Tibial nerve (tissue), 4 donors: Measurements from ENCODE around the gene NOS3.

Experiments used
- CTCF ChIP-seq, 5 experiments: fragments of 200-600 bp in 3 of 5; fragments of 450-650 bp in 2 of 5; sonication (generic) in 3 of 5; IDR thresholded peaks; one replicate each; pipeline ENCODE4 v1.5.1; 2016 to 2019; ENCODE audit warnings: antibody characterized with exemption in 5 of 5, mild to moderate bottlenecking in 3 of 5, moderate library complexity in 2 of 5
- EP300 ChIP-seq, 2 donors: sonication (generic); formaldehyde crosslinking; IDR thresholded peaks; one replicate each; pipeline ENCODE4 v1.6.1; 2017; ENCODE audit warnings: antibody characterized with exemption in 2 of 2, mild to moderate bottlenecking in 1 of 2
- POLR2A ChIP-seq, 2 donors: fragments of 450-650 bp; IDR thresholded peaks; one replicate each; pipeline ENCODE4 v1.6.1; 2017; ENCODE audit warnings: antibody characterized with exemption in 2 of 2, mild to moderate bottlenecking in 2 of 2, moderate library complexity in 2 of 2

GRCh38 chr7:151013733-151014497, 23.1 kb downstream of the NOS3 start:
- TF ChIP-seq CTCF (IDR thresholded peaks at IDR 0.05) (peak in 2 of 5 experiments; percentile 6 to 9), POLR2A (IDR thresholded peaks at IDR 0.05) (no peak), EP300 (IDR thresholded peaks at IDR 0.05) (no peak)
